Colonic mucosa (tissue), 4 donors: ENCODE data around the gene INHA. TPM values are rescaled to one million over a fixed set of nuclear protein-coding genes. Genes with fewer than 3 reads are reported as not detected.

ENCODE experiments used
- DNase-seq: peaks from one replicate; pipeline ENCODE4 v3.0.0-alpha.2; 2020
- H3K27ac ChIP-seq: fragments of 200-600 bp; one replicate; pipeline ENCODE4 v1.8.0; 2021
- H3K27me3 ChIP-seq: fragments of 200-600 bp; one replicate; pipeline ENCODE4 v1.8.0; 2021
- H3K36me3 ChIP-seq: fragments of 200-600 bp; one replicate; pipeline ENCODE4 v1.8.0; 2021
- H3K4me1 ChIP-seq: fragments of 200-600 bp; one replicate; pipeline ENCODE4 v1.8.0; 2021; ENCODE audit warnings: mild to moderate bottlenecking
- H3K4me3 ChIP-seq: fragments of 200-600 bp; one replicate; pipeline ENCODE4 v1.8.0; 2021
- H3K9ac ChIP-seq, 2 donors: one replicate each; pipeline ENCODE4 v1.7.0; 2013; ENCODE audit warnings: control low read depth in 2 of 2, low read depth in 2 of 2, low read length in 2 of 2
- H3K9me3 ChIP-seq: fragments of 200-600 bp; one replicate; pipeline ENCODE4 v1.8.0; 2021
- intact Hi-C: fragments of 100-400 bp; cut with DNase I; formaldehyde crosslinking; loops from one replicate; pipeline ENCODE4 v1.14.1; 2022
- total RNA-seq, 2 donors: library from RNA; stranded (reverse); fragmentation: NEBNext Ultra II Directional in 1 of 2; extraction: Animal tissue kit (Norgen Biotek cat#: 25700) in 1 of 2; gene quantifications; one replicate each; pipeline ENCODE4 v1.2.1, GENCODE V29; 2021
- TF ChIP-seq, protein P1 (sequence below): fragments of 200-600 bp; IDR thresholded peaks from one replicate; pipeline ENCODE4 v1.8.0; 2022; ENCODE audit warnings: antibody characterized with exemption, mild to moderate bottlenecking
- donor health status: healthy.
- donor health status: DM: no; HTN: no; CAD: no.
- donor health status: DM: no; HTN: no; CAD: no.

The INHA gene
- total RNA-seq, 2 donors from 2014 or later = not detected

DNA sequence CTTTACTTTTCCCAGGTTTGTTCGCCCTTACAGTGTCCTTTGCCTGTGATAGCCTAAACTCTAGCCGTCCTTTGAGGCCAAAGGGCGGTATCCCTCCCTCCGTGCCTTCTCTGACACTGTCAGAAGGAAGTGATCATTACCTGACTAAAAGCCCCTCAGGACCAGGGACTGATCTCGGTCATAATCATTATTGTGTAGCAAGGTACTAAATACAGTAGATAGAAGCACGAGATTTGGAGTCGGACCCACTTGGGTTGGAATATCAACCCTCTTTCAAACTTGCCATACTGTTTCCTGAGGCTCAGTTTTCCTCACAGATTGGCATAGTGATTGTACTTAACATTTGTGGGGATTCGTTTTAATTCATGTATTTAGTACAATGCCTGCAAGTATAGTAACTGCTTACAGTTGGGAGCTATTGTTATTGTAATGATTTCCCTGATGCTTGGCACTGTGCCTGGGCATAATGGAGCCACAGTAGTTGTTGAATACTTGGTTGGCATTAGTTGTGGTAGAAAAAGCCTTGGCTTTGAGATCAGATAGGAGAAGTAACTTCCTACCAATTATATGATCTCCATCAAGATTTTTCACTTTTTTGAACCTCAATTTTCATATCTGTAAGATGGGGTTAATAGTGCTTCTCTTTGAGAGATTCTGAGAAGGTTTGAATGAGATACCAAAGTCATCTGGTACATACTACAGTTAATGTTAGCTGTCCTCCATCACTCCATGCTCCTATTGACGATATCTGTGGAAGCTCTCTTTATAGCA, 26.4 kb downstream of the INHA start:
- no peaks in the 10 kb centered on the region for H3K27me3 ChIP-seq
- peak overlapping the region; percentile 87 for H3K27ac ChIP-seq
- H3K9ac ChIP-seq = peak overlapping the region in 1 of 2 donors; percentile 73
- TF ChIP-seq, protein P1, sequence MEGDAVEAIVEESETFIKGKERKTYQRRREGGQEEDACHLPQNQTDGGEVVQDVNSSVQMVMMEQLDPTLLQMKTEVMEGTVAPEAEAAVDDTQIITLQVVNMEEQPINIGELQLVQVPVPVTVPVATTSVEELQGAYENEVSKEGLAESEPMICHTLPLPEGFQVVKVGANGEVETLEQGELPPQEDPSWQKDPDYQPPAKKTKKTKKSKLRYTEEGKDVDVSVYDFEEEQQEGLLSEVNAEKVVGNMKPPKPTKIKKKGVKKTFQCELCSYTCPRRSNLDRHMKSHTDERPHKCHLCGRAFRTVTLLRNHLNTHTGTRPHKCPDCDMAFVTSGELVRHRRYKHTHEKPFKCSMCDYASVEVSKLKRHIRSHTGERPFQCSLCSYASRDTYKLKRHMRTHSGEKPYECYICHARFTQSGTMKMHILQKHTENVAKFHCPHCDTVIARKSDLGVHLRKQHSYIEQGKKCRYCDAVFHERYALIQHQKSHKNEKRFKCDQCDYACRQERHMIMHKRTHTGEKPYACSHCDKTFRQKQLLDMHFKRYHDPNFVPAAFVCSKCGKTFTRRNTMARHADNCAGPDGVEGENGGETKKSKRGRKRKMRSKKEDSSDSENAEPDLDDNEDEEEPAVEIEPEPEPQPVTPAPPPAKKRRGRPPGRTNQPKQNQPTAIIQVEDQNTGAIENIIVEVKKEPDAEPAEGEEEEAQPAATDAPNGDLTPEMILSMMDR = no peak
- intact Hi-C loops = no loop called here
- H3K36me3 ChIP-seq = no peaks in the 10 kb centered on the region
- DNase-seq = no peak
- peak overlapping the region; percentile 51 for H3K4me3 ChIP-seq
- H3K9me3 ChIP-seq = no peaks in the 10 kb centered on the region
- H3K4me1 ChIP-seq = peaks cover 2% of the 10 kb centered on the region

DNA sequence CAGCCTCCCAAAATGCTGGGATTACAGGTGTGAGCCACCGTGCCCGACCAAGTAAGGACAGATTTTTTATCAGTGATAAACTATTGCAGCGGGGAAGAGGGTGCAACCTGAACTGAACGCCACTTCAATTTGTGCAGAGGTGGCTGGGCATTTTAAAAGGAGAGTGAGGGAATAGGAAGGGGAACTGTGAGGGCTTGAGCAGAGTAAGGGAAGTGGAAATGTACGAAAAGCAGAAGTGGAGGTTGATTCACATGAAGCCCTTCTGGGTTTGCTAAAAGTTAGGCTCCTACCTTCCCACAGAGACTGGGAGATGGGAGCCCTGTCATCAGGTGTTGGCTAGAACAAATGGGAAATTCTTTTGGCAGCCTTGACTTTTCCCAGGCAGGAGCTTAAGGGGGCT, 31.7 kb downstream of the INHA start:
- no peak for DNase-seq

DNA sequence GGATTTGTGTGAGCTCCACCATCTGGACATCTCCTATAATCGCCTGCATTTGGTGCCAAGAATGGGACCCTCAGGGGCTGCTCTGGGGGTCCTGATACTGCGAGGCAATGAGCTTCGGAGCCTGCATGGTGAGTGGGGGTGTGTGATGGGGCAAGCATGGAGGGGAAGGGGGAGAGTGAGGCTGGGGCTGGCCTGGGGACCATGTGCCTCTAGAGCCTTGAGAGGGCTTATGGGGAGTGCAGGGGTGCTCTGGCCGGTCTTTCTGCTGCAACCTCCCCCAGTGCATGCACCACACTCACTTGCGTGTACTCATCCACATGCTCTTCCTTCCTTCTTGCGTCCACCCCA, 33.5 kb downstream of the INHA start:
- Histone ChIP-seq H3K4me1 (no peaks in the 10 kb centered on the region), H3K9me3 (no peaks in the 10 kb centered on the region), H3K36me3 (peaks cover 6% of the 10 kb centered on the region), H3K9ac (no peak overlapping the region), H3K4me3 (no peak overlapping the region), H3K27me3 (no peaks in the 10 kb centered on the region), H3K27ac (no peak overlapping the region)
- intact Hi-C loops = no loop called here
- TF ChIP-seq, protein P1 = no peak
- DNase-seq = no peak

More for the DNA sequence above, 31.7 kb downstream of the INHA start:
- peaks cover 6% of the 10 kb centered on the region for H3K36me3 ChIP-seq
- H3K4me3 ChIP-seq = no peak overlapping the region
- H3K27ac ChIP-seq = no peak overlapping the region
- H3K27me3 ChIP-seq = no peaks in the 10 kb centered on the region
- H3K9ac ChIP-seq = no peak overlapping the region
- no peaks in the 10 kb centered on the region for H3K4me1 ChIP-seq
- intact Hi-C loops = no loop called here
- H3K9me3 ChIP-seq = no peaks in the 10 kb centered on the region
- TF ChIP-seq, protein P1 = no peak

DNA sequence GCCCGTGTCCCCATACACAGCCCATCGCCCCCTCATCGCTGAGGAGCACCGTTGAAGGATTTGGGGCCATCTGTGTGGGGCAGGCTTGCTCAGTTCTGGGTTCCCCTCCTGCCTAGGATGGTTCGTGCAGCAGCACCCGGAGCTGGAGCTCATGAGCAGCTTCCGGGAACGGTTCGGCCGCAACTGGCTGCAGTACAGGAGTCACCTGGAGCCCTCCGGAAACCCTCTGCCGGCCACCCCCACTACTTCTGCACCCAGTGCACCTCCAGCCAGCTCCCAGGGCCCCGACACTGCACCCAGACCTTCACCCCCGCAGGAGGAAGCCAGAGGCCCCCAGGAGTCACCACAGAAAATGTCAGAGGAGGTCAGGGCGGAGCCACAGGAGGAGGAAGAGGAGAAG, 35.8 kb downstream of the INHA start:
- no peak overlapping the region for H3K27ac ChIP-seq
- no peak overlapping the region for H3K4me3 ChIP-seq
- intact Hi-C loops = no loop called here
- TF ChIP-seq, protein P1 = no peak
- no peaks in the 10 kb centered on the region for H3K27me3 ChIP-seq
- H3K4me1 ChIP-seq = no peaks in the 10 kb centered on the region
- no peak for DNase-seq
- no peaks in the 10 kb centered on the region for H3K9me3 ChIP-seq
- H3K36me3 ChIP-seq = peaks cover 6% of the 10 kb centered on the region
- no peak overlapping the region for H3K9ac ChIP-seq

DNA sequence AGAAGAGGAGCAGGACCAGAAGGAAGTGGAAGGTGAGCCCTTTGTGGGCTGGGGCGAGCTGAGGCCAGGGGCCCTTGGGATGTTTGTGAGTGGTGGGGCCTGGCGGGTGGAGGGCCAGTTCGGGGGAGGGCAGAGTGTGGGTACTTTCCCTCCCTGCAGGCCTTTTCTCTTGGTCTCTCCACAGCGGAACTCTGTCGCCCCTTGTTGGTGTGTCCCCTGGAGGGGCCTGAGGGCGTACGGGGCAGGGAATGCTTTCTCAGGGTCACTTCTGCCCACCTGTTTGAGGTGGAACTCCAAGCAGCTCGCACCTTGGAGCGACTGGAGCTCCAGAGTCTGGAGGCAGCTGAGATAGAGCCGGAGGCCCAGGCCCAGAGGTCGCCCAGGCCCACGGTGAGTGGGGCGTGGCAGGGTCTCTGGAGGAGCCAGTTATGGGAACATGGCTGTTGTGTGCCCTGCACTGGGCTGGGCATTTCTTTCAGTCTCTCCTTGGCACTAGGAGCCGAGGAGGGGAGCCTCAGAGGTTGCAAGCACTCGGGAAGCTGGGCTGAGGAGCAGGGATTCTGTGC, 36.4 kb downstream of the INHA start:
- TF ChIP-seq, protein P1 = no peak
- Histone ChIP-seq H3K9ac (no peak overlapping the region), H3K4me3 (no peak overlapping the region), H3K4me1 (no peaks in the 10 kb centered on the region), H3K9me3 (no peaks in the 10 kb centered on the region), H3K27me3 (no peaks in the 10 kb centered on the region), H3K27ac (no peak overlapping the region), H3K36me3 (peaks cover 6% of the 10 kb centered on the region)
- intact Hi-C loops = no loop called here
- DNase-seq = no peak
